Stimulated activated CD4-positive, alpha-beta T cell treated with anti-CD3 and anti-CD28 coated beads, TNF-alpha, amount 100 ng/mL, for 48 hours (primary cell): ENCODE results near the gene EHD4.
A peak's percentile ranks its signal among the peaks of the same experiment; 100 is the strongest.

Experiments
- DNase-seq, 3 donors: peaks; one replicate each; pipeline ENCODE4 v3.0.0-alpha.2; 2020; ENCODE audit warnings: low read depth in 3 of 3

EHD4 gene

GRCh38 chr15:41881086-41881485 lies 91.3 kb downstream of the EHD4 start:
- no peak for DNase-seq

- DNase-seq = no peak
Measured at GRCh38 chr15:41880156-41880877, 92.0 kb downstream of the EHD4 start.

GRCh38 chr15:41879321-41879845 lies 93.0 kb downstream of the EHD4 start:
- no peak for DNase-seq

GRCh38 chr15:41878355-41878699 lies 94.0 kb downstream of the EHD4 start:
- DNase-seq = no peak

- no peak for DNase-seq
Measured at GRCh38 chr15:41877631-41878354, 94.6 kb downstream of the EHD4 start.

- DNase-seq = no peak
Measured at GRCh38 chr15:41876689-41877088, 95.7 kb downstream of the EHD4 start.

GRCh38 chr15:41876007-41876406 lies 96.3 kb downstream of the EHD4 start:
- DNase-seq = no peak

GRCh38 chr15:41874736-41875135 lies 97.6 kb downstream of the EHD4 start:
- no peak for DNase-seq

GRCh38 chr15:41873711-41874110 lies 98.6 kb downstream of the EHD4 start:
- DNase-seq = no peak

- no peak for DNase-seq
Measured at GRCh38 chr15:41872166-41872747, 100.1 kb downstream of the EHD4 start.

GRCh38 chr15:41871175-41871905 lies 101.0 kb downstream of the EHD4 start:
- DNase-seq = no peak

- peak; percentile 23 to 69 (median 63) for DNase-seq
Measured at GRCh38 chr15:41870689-41871081, 101.7 kb downstream of the EHD4 start.

- no peak for DNase-seq
Measured at GRCh38 chr15:41869770-41870688, 102.3 kb downstream of the EHD4 start.

- no peak for DNase-seq
Measured at GRCh38 chr15:41868321-41868720, 104.0 kb downstream of the EHD4 start.

GRCh38 chr15:41866872-41867579 lies 105.3 kb downstream of the EHD4 start:
- DNase-seq = no peak

- no peak for DNase-seq
Measured at GRCh38 chr15:41866263-41866703, 106.1 kb downstream of the EHD4 start.

GRCh38 chr15:41865490-41866055 lies 106.8 kb downstream of the EHD4 start:
- DNase-seq = no peak

- DNase-seq = no peak
Measured at GRCh38 chr15:41862515-41863116, 109.7 kb downstream of the EHD4 start.

- DNase-seq = no peak
Measured at GRCh38 chr15:41861736-41862356, 110.5 kb downstream of the EHD4 start.
